ENCODE measurements around the gene C2CD2L. TPM values are rescaled to one million over a fixed set of nuclear protein-coding genes. Genes with fewer than 3 reads are reported as not detected.

The C2CD2L gene
- total and polyA plus RNA-seq, 2 of the 13 experiments (the other 11 are each of a cell fraction or from before 2014, with no cell fraction given) = 3.7 to 5.5 TPM

- TF ChIP-seq ATF2 (CRISPR knock-in tag; IDR thresholded peaks at IDR 0.05) (0 out of 2 replicates have a peak, but pooled peaks have one; percentile 32), DZIP1 (CRISPR knock-in tag; IDR thresholded peaks at IDR 0.05) (no peak), PRPF4 (IDR thresholded peaks at IDR 0.05; ENCODE audit: low read depth, low read length, poor library complexity, severe bottlenecking) (no peak), MTA1 (CRISPR knock-in tag; IDR thresholded peaks at IDR 0.05; ENCODE audit: borderline replicate concordance) (no peak), SMAD1 (CRISPR knock-in tag; IDR thresholded peaks at IDR 0.05; ENCODE audit: borderline replicate concordance, low read depth) (no peak), ZSCAN5A (CRISPR knock-in tag; IDR thresholded peaks at IDR 0.05; ENCODE audit: borderline replicate concordance) (no peak), HNF1B (CRISPR knock-in tag; IDR thresholded peaks at IDR 0.05) (no peak), KAT2B (IDR thresholded peaks at IDR 0.05; ENCODE audit: borderline replicate concordance, low read depth, low read length) (no peak), ZNF781 (CRISPR knock-in tag; IDR thresholded peaks at IDR 0.05; ENCODE audit: borderline replicate concordance, not compliant biosample characterization) (no peak), NFIB (CRISPR knock-in tag; IDR thresholded peaks at IDR 0.05; ENCODE audit: borderline replicate concordance) (no peak), REST (IDR thresholded peaks at IDR 0.05; ENCODE audit: borderline replicate concordance in 1 of 2, low read depth in 1 of 2, low read length in 2 of 2) (no peak), ZNF274 (CRISPR knock-in tag; IDR thresholded peaks at IDR 0.05) (no peak; the same call in 1 of the 2 replicates), KLF13 (CRISPR knock-in tag; IDR thresholded peaks at IDR 0.05) (no peak), IKZF4 (CRISPR knock-in tag; IDR thresholded peaks at IDR 0.05; ENCODE audit: borderline replicate concordance, low read depth, not compliant biosample characterization) (no peak), PITX1 (CRISPR knock-in tag; IDR thresholded peaks at IDR 0.05) (no peak), STAG1 (CRISPR knock-in tag; IDR thresholded peaks at IDR 0.05) (0 out of 2 replicates have a peak, but pooled peaks have one; percentile 9)
Measured at GRCh38 chr11:119093942-119094815, 13.0 kb upstream of the C2CD2L start (continued).

Measured in HepG2 (cell line).